Keratinocyte (primary cell): ENCODE measurements around the gene HCAR3. TPM values are rescaled to one million over a fixed set of nuclear protein-coding genes. Genes with fewer than 3 reads are reported as not detected.

Source experiments
- DNase-seq: peaks from one replicate; pipeline ENCODE4 v3.0.0-alpha.2; 2011; ENCODE audit warnings: low read depth, missing footprints, low spot score
- FAIRE-seq: peaks from 2 replicates; lab custom pipeline; 2011; peaks lifted over from hg19 to GRCh38; lab: Jason Lieb, UNC
- H2AFZ ChIP-seq: 2 replicates; pipeline ENCODE4 v1.6.0; 2012; ENCODE audit warnings: low read length, control low read depth, inconsistent platforms; ENCODE audit not compliant: control insufficient read depth
- H3K27ac ChIP-seq: 2 replicates; pipeline ENCODE4 v1.5.1; 2011; ENCODE audit warnings: low read length; ENCODE audit not compliant: control insufficient read depth, insufficient read depth
- H3K27me3 ChIP-seq: 3 replicates; pipeline ENCODE4 v1.6.0; 2011; ENCODE audit warnings: low read length; ENCODE audit not compliant: control insufficient read depth, insufficient read depth; ENCODE audit errors: extremely low read depth
- H3K36me3 ChIP-seq, 2 experiments: 2 replicates in 1 of 2; 3 replicates in 1 of 2; pipeline ENCODE4 v1.5.1; 2011; ENCODE audit warnings: low read length in 2 of 2, mild to moderate bottlenecking in 1 of 2; ENCODE audit not compliant: control insufficient read depth in 2 of 2, insufficient read depth in 2 of 2; ENCODE audit errors: extremely low read depth in 1 of 2
- H3K4me1 ChIP-seq: 3 replicates; pipeline ENCODE4 v1.5.1; 2011; ENCODE audit warnings: low read length; ENCODE audit not compliant: control insufficient read depth, insufficient read depth; ENCODE audit errors: extremely low read depth
- H3K4me2 ChIP-seq: 3 replicates; pipeline ENCODE4 v1.6.0; 2011; ENCODE audit warnings: low read depth, low read length; ENCODE audit not compliant: control insufficient read depth, insufficient read depth; ENCODE audit errors: extremely low read depth
- H3K4me3 ChIP-seq, 3 experiments: fragments of 200-600 bp in 1 of 3; sonication (generic) in 1 of 3; 2 replicates in 2 of 3; 3 replicates in 1 of 3; pipeline ENCODE4 v1.5.1; 2011 to 2016; ENCODE audit warnings: low read length in 3 of 3, mild to moderate bottlenecking in 3 of 3, control low read depth in 2 of 3, inconsistent platforms in 1 of 3, low read depth in 1 of 3, mixed read lengths in 1 of 3, mixed run types in 1 of 3, moderate library complexity in 1 of 3; ENCODE audit not compliant: control insufficient read depth in 2 of 3, insufficient read depth in 2 of 3; ENCODE audit errors: extremely low read depth in 1 of 3
- H3K79me2 ChIP-seq: 2 replicates; pipeline ENCODE4 v1.6.0; 2012; ENCODE audit warnings: low read length; ENCODE audit not compliant: control insufficient read depth, insufficient read depth
- H3K9ac ChIP-seq: 3 replicates; pipeline ENCODE4 v1.6.0; 2011; ENCODE audit warnings: low read length; ENCODE audit not compliant: control insufficient read depth, insufficient read depth; ENCODE audit errors: extremely low read depth
- H3K9me1 ChIP-seq: 3 replicates; pipeline ENCODE4 v1.6.0; 2011; ENCODE audit warnings: low read length; ENCODE audit not compliant: control insufficient read depth, insufficient read depth; ENCODE audit errors: extremely low read depth
- H3K9me3 ChIP-seq: 2 replicates; pipeline ENCODE4 v1.5.1; 2012; ENCODE audit warnings: low read depth, low read length; ENCODE audit not compliant: control insufficient read depth
- H4K20me1 ChIP-seq: 3 replicates; pipeline ENCODE4 v1.6.0; 2011; ENCODE audit warnings: low read length; ENCODE audit not compliant: control insufficient read depth, insufficient read depth; ENCODE audit errors: extremely low read depth
- EZH2 ChIP-seq: IDR thresholded peaks from one replicate; pipeline ENCODE4 v1.6.1; 2012; ENCODE audit warnings: inconsistent platforms, mild to moderate bottlenecking, low read length, moderate library complexity
- dilution Hi-C: fragments of 300-500 bp; cut with MboI; formaldehyde crosslinking; loops from one replicate; pipeline ENCODE4 v1.7.0; 2020; ENCODE audit warnings: low sequenced_read_pairs; ENCODE audit not compliant: extremely low pct_ligation_motif_present
- polyA plus RNA-seq, 5 experiments: library from polyadenylated mRNA; depleted of rRNA in 3 of 5; stranded (reverse) in 3 of 5; stranded (forward) in 1 of 5; unstranded in 1 of 5; fragments of >200 nt; gene quantifications; 1 replicate in 1 of 5; 2 replicates in 3 of 5; 3 replicates in 1 of 5; pipeline versions ENCODE4 v1.2.1 to v1.2.3, GENCODE V29; 2011 to 2012; ENCODE audit warnings: missing spikeins in 2 of 5, low read depth in 1 of 5, low replicate concordance in 1 of 5
- TF ChIP-seq, protein P1 (sequence below), 3 experiments: IDR thresholded peaks in 1 of 3; conservative IDR thresholded peaks in 1 of 3; optimal IDR thresholded peaks in 1 of 3; 2 replicates in 2 of 3; 3 replicates in 1 of 3; pipeline versions ENCODE3 to v1.5.1; 2011; ENCODE audit warnings: low read length in 3 of 3, mild to moderate bottlenecking in 3 of 3, moderate library complexity in 2 of 3, control low read depth in 1 of 3, inconsistent platforms in 1 of 3; ENCODE audit not compliant: insufficient read depth in 2 of 3; ENCODE audit errors: extremely low read depth in 1 of 3

HCAR3 gene
- polyA plus RNA-seq, 1 donor (not counting 4 experiments of a cell fraction or from before 2014, with no cell fraction given): 12.1 TPM

DNA sequence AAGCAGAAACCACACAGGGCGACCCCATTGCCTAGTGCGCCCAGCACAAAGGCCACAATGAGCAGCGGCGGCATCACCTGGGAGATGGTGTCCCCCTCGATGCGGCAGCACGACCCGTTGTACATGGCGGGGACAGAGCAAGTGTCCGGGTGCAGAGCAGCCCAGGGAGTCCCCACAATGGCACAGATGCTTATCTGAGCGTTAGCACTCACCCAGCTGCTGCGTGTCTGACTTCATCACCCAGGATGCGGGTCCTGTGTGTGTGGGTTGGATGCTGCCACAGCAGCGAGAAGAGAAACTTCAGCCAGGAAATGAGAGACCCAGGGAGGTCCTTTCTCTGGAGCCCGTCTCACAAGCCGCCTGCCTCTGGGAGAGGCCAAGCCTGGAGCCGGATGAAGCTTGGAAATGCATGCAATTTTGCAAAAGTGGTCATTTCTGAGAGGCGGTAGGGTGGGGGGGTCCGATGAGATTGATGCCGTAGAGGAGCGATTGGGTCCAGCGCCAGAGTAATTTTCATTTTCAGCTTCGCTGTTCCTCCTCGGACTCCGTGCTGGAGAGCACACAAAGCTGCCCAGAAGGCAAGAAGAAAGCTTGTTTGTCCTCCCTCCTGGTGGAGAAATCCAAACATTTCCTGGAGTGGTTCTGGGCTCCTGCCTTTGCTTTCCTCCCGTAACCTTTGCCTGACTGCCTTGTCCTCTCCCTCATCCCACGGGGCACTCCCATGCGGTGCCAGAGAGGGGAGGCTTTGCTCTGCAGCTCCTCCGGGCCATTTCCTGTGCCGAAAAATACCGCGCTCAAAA lies 13.8 kb upstream of the HCAR3 start, which contains the start of gene HCAR1:
HCAR1 (minus strand) TSS at position 630 of the 800 bp plus-strand sequence; CDS start at position 125, 505 bp downstream.
- Histone ChIP-seq H2AFZ (peak within 1 kb of the TSS; percentile 23), H4K20me1 (no peaks in the 10 kb centered on the region), H3K27ac (no peak within 1 kb of the TSS), H3K27me3 (no peaks in the 10 kb centered on the region), H3K79me2 (no peaks in the 10 kb centered on the region), H3K4me2 (peak within 1 kb of the TSS; percentile 17), H3K9me3 (no peaks in the 10 kb centered on the region), H3K4me3 (peak within 1 kb of the TSS in 1 of 3 experiments; percentile 8), H3K9me1 (no peaks in the 10 kb centered on the region), H3K36me3 (no peaks in the 10 kb centered on the region), H3K9ac (peak within 1 kb of the TSS; percentile 20), H3K4me1 (peaks cover 11% of the 10 kb centered on the region)
- no peak for DNase-seq
- TF ChIP-seq, protein P1, sequence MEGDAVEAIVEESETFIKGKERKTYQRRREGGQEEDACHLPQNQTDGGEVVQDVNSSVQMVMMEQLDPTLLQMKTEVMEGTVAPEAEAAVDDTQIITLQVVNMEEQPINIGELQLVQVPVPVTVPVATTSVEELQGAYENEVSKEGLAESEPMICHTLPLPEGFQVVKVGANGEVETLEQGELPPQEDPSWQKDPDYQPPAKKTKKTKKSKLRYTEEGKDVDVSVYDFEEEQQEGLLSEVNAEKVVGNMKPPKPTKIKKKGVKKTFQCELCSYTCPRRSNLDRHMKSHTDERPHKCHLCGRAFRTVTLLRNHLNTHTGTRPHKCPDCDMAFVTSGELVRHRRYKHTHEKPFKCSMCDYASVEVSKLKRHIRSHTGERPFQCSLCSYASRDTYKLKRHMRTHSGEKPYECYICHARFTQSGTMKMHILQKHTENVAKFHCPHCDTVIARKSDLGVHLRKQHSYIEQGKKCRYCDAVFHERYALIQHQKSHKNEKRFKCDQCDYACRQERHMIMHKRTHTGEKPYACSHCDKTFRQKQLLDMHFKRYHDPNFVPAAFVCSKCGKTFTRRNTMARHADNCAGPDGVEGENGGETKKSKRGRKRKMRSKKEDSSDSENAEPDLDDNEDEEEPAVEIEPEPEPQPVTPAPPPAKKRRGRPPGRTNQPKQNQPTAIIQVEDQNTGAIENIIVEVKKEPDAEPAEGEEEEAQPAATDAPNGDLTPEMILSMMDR (optimal IDR thresholded peaks at IDR 0.05 in 1 of 3, IDR thresholded peaks at IDR 0.05 in 1 of 3, conservative IDR thresholded peaks at IDR 0.05 in 1 of 3; ENCODE audit: extremely low read depth in 1 of 3, insufficient read depth in 2 of 3, low read length in 3 of 3): no peak
- TF ChIP-seq EZH2: no peak
- dilution Hi-C loops: no loop called here
- no peak for FAIRE-seq

DNA sequence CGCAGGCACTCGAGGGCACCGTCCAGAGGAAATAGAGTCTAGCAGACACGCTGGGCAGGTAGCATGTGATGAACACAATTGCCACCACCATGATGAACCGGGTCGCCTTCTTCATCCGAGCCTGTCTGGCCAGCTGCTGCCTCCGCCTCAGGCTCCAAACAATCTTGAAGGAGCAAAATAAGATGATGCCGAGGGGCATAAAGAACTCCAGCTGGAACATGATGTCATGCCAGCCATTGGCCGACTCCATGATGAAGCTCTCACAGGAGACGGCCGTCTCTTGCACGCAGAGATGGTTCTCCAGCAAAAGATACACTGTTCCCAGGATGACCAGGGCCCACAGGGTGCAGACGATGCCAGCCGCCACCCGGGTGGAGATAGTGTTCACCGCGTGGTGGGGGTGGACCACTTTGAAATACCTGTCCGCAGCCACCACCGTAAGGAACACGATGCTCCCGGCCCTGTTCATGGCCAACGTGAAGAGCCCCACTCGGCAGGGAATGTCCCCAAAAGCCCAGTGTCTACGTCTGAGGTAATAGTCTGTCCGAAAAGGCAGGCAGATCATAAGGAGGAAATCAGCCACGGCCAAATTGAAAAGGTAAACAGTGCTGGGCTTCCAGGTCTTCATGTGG lies 13.1 kb upstream of the HCAR3 start:
- FAIRE-seq (no peak), DNase-seq (no peak)
- no peak overlapping the region for H3K9ac ChIP-seq
- H3K4me2 ChIP-seq: no peak overlapping the region
- no peaks in the 10 kb centered on the region for H3K36me3 ChIP-seq
- H3K27me3 ChIP-seq: no peaks in the 10 kb centered on the region
- no peak for TF ChIP-seq EZH2
- TF ChIP-seq, protein P1 (optimal IDR thresholded peaks at IDR 0.05 in 1 of 3, IDR thresholded peaks at IDR 0.05 in 1 of 3, conservative IDR thresholded peaks at IDR 0.05 in 1 of 3; ENCODE audit: extremely low read depth in 1 of 3, insufficient read depth in 2 of 3, low read length in 3 of 3): no peak
- no peak overlapping the region for H3K4me3 ChIP-seq
- no peak overlapping the region for H3K27ac ChIP-seq
- no peak overlapping the region for H2AFZ ChIP-seq
- no peaks in the 10 kb centered on the region for H3K9me1 ChIP-seq
- H3K9me3 ChIP-seq: no peaks in the 10 kb centered on the region
- H3K79me2 ChIP-seq: no peaks in the 10 kb centered on the region
- no peaks in the 10 kb centered on the region for H4K20me1 ChIP-seq
- dilution Hi-C loops: no loop called here
- peaks cover 17% of the 10 kb centered on the region for H3K4me1 ChIP-seq
